HEK293 (cell line): Measurements from ENCODE around the gene UGT1A7.

Experiments
- CTCF ChIP-seq: fragments of 450-650 bp; formaldehyde crosslinking; IDR thresholded peaks from 2 replicates; pipeline ENCODE4 v1.5.1; 2016; ENCODE audit warnings: missing biosample characterization, missing genetic modification characterization
- SALL2 ChIP-seq: fragments of 450-650 bp; formaldehyde crosslinking; IDR thresholded peaks from 2 replicates; pipeline ENCODE4 v1.5.0; 2017; ENCODE audit warnings: missing biosample characterization, mild to moderate bottlenecking, missing genetic modification characterization, borderline replicate concordance
- ZBTB20 ChIP-seq: fragments of 450-650 bp; formaldehyde crosslinking; IDR thresholded peaks from 2 replicates; pipeline ENCODE4 v1.5.1; 2016; ENCODE audit warnings: missing biosample characterization, missing genetic modification characterization
- ZNF18 ChIP-seq: fragments of 450-650 bp; formaldehyde crosslinking; IDR thresholded peaks from 2 replicates; pipeline ENCODE4 v1.5.1; 2016; ENCODE audit warnings: missing biosample characterization, missing genetic modification characterization
- ZNF24 ChIP-seq: fragments of 450-650 bp; formaldehyde crosslinking; IDR thresholded peaks from 2 replicates; pipeline ENCODE4 v1.5.1; 2016; ENCODE audit warnings: missing biosample characterization, missing genetic modification characterization
- ZNF518A ChIP-seq: fragments of 450-650 bp; formaldehyde crosslinking; conservative IDR thresholded peaks from 2 replicates; pipeline ENCODE4 v1.5.1; 2016; ENCODE audit warnings: low read depth, missing biosample characterization, missing genetic modification characterization
- ZNF596 ChIP-seq: fragments of 450-650 bp; IDR thresholded peaks from 2 replicates; pipeline ENCODE4 v1.5.0; 2018; ENCODE audit warnings: missing biosample characterization, mild to moderate bottlenecking, missing genetic modification characterization, moderate library complexity
- ZNF654 ChIP-seq: fragments of 450-650 bp; formaldehyde crosslinking; IDR thresholded peaks from 2 replicates; pipeline ENCODE4 v1.5.1; 2016; ENCODE audit warnings: low read depth, missing biosample characterization, missing genetic modification characterization
- ZNF76 ChIP-seq: fragments of 450-650 bp; formaldehyde crosslinking; IDR thresholded peaks from 2 replicates; pipeline ENCODE4; 2016; ENCODE audit warnings: low read depth, missing biosample characterization, missing genetic modification characterization, borderline replicate concordance
- ZNF791 ChIP-seq: fragments of 450-650 bp; formaldehyde crosslinking; IDR thresholded peaks from 2 replicates; pipeline ENCODE4 v1.5.1; 2016; ENCODE audit warnings: missing biosample characterization, missing genetic modification characterization

GRCh38 chr2:233746475-233747282, 65.0 kb downstream of the UGT1A7 start:
- no peak for TF ChIP-seq CTCF (tag by site-specific recombination)
- no peak for TF ChIP-seq ZNF654 (tag by site-specific recombination)
- TF ChIP-seq ZNF24 (tag by site-specific recombination): no peak
- TF ChIP-seq ZNF791 (tag by site-specific recombination): no peak
- no peak for TF ChIP-seq SALL2 (tag by site-specific recombination)
- no peak for TF ChIP-seq ZNF518A (tag by site-specific recombination)
- TF ChIP-seq ZBTB20 (tag by site-specific recombination): no peak
- no peak for TF ChIP-seq ZNF76 (tag by site-specific recombination)
- no peak for TF ChIP-seq ZNF596 (tag by site-specific recombination)
- TF ChIP-seq ZNF18 (tag by site-specific recombination): no peak
